Epithelial cell of prostate (primary cell): ENCODE data around the gene DOK5.

Experiments used
- DNase-seq: peaks from one replicate; pipeline ENCODE4 v3.0.0-alpha.2; 2011; ENCODE audit warnings: low read depth, low spot score
- H3K27ac ChIP-seq: fragments of 450-650 bp; 2 replicates; pipeline ENCODE4 v1.5.1; 2017; ENCODE audit warnings: mild to moderate bottlenecking

The DOK5 gene

GRCh38 chr20:54554006-54554405 is 78.6 kb downstream of the DOK5 start:
- H3K27ac ChIP-seq: no peak overlapping the region
- no peak for DNase-seq

GRCh38 chr20:54555150-54555549 is 79.8 kb downstream of the DOK5 start:
- DNase-seq: no peak
- H3K27ac ChIP-seq: no peak overlapping the region

- no peak for DNase-seq
- H3K27ac ChIP-seq: no peak overlapping the region
These were observed 81.0 kb downstream of the DOK5 start for GRCh38 chr20:54556406-54556805.

DNA sequence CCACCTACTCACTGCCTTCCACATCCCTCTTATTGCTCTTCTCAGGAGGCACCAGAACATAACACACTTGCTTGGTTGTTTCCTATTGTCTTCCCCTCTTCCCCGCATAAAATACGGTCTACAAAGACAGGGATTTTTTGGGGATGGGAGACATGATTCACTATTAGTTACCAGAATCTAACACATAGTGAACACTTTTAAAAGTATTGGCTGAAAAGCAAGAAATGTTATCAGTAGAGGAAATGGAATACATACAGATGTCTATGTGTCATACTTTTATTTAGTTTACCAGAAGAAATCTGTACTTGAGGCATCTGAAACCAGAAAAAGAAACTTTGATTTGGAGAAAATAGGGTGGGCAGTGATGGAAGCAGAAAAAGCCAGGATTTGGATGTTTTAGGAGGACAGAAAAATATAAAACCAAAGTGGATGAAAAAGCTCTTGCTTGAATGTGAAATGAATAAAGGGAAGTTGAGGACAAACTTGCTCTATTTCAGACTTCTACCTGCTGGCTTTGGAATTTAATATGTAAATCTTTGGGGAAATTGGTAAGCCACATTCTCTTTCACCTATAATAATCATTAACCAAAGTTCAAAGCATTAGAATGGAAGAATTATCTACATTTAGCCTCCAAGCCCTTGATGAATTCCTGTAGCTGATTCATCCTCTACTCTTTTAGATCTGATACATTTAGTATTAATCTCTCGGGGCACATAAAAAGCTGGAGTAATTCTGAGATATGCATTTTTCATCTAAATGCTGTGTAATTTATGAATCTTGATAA is 82.6 kb downstream of the DOK5 start:
- no peak overlapping the region for H3K27ac ChIP-seq
- DNase-seq: no peak

GRCh38 chr20:54559890-54560289 is 84.5 kb downstream of the DOK5 start:
- no peak for DNase-seq
- H3K27ac ChIP-seq: no peak overlapping the region

GRCh38 chr20:54560357-54560756 is 85.0 kb downstream of the DOK5 start:
- DNase-seq: no peak
- no peak overlapping the region for H3K27ac ChIP-seq

DNA sequence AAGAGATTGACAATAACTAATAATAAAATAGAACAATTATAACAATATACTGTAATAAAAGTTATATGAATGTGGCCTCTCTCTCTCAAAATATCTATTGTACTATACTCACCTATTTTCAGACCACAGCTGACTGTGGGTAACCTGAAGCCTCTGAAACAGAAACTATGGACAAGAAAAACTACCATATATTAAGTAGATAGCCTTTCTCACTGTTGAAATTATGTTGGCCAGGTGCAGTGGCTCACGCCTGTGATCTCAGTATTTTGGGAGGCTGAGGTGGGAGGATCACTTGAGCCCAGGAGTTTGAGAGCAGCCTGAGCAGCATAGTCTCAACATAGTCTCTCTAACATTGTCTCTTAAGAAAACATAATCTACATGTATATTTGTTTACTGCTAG is 89.9 kb downstream of the DOK5 start:
- no peak overlapping the region for H3K27ac ChIP-seq
- no peak for DNase-seq

- DNase-seq: no peak
- H3K27ac ChIP-seq: no peak overlapping the region
These were observed 90.8 kb downstream of the DOK5 start for GRCh38 chr20:54566031-54566688.

DNA sequence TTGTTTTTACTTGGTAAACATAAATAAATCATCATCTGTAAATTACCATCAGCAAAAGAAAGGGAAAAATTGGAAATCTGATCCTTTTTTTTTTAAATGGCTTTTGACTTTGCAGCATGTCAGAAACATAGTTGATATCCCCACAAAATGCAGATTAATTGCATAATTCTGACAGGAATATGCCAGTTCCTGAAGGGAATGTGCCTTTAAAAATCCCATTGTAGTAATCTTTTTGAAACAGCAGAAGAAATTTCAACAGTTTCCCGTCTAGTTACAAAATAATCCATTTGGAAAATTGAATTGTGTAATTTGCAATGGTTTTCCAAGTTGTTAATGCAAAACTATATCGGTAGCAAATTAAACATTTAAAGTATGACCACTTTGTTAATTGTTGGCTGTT is 95.2 kb downstream of the DOK5 start:
- no peak for DNase-seq

GRCh38 chr20:54572665-54573435 is 97.5 kb downstream of the DOK5 start:
- no peak for DNase-seq
- H3K27ac ChIP-seq: no peak overlapping the region

More for the DNA sequence above, 95.2 kb downstream of the DOK5 start:
- no peak overlapping the region for H3K27ac ChIP-seq

- no peak overlapping the region for H3K27ac ChIP-seq
- no peak for DNase-seq
These were observed 98.4 kb downstream of the DOK5 start for GRCh38 chr20:54573838-54574237.

DNA sequence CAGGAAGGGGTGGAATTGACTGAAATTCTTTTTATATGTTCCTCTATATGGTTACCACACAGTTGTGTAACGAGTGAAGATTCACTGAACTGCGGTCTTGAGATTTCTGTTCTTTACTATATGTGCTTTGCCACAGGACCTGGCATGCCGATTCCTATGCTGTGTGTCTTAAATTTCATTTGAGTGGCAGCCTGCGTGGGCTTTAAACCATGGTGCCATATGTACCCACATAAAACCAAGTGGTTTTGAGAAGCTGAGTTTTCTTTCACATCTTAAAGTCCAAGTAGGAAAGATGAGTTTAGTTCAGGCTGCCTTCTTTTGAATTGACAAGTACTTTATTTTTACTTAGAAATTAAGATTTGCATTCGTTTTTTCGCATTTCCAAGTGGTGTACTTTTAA is 101.1 kb downstream of the DOK5 start:
- no peak for DNase-seq
- no peak overlapping the region for H3K27ac ChIP-seq

GRCh38 chr20:54577637-54578036 is 102.2 kb downstream of the DOK5 start:
- DNase-seq: no peak
- H3K27ac ChIP-seq: no peak overlapping the region

- H3K27ac ChIP-seq: no peak overlapping the region
- DNase-seq: no peak
These were observed 109.8 kb downstream of the DOK5 start for GRCh38 chr20:54585217-54585616.

DNA sequence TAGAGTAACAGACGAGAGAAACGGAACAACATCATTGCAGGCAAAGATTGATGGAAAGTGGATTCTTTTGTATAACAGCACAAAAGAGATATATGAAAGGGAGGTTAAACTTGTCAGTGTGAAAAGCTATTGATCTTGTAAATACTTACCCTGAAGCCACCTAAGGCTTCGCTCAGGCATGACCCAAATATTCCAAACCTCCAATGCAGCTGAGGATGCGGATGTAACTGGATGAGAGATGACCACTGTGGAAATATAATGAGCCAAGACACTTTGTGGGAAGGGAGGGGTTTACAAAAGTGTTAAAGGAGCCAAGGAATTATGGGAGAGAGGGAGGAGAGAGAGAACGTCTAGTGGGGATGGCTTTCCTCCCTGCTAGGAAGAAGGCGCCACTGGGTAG is 112.0 kb downstream of the DOK5 start:
- no peak overlapping the region for H3K27ac ChIP-seq
- no peak for DNase-seq

GRCh38 chr20:54589402-54590030 is 114.1 kb downstream of the DOK5 start:
- H3K27ac ChIP-seq: no peak overlapping the region
- DNase-seq: no peak

DNA sequence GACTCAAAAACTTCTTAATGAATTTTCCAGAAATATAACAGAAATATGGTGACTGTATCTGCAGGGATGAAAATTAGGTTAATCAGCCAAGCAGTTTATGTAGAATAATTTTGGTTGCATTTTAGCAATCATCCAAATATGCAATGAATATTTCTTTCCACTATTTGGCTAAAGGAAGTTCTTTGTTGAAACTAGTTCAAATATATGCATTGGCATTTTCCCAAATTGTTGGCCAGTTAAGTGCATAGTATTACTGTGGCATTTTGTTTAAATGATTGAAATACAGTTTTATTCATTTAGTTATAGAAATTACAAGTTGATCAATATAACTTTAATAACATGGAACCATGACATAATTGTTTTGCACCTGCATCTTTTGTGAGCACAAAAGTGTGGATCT is 115.5 kb downstream of the DOK5 start:
- no peak overlapping the region for H3K27ac ChIP-seq
- DNase-seq: no peak

- DNase-seq: no peak
- H3K27ac ChIP-seq: no peak overlapping the region
These were observed 121.3 kb downstream of the DOK5 start for GRCh38 chr20:54596651-54597050.

DNA sequence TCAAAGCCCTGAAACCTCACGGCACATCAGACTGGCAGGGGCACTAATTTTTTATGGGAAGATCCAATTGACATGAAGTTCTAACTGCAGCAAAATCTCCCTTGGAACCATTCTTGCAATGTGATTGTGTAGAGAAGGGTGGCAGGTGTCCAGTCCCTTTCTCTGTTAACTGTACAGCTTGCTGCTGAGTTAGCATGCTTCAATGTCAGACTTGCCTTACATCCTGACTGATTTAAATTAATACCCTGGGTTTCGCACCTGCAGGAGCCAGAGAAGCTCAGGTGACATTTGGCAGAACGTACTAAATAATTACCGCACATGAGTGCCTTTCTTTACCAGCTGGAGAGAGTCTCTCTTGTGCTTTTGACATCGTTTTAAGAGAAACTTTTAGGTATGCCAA is 123.0 kb downstream of the DOK5 start:
- DNase-seq: no peak
- H3K27ac ChIP-seq: no peak overlapping the region

DNA sequence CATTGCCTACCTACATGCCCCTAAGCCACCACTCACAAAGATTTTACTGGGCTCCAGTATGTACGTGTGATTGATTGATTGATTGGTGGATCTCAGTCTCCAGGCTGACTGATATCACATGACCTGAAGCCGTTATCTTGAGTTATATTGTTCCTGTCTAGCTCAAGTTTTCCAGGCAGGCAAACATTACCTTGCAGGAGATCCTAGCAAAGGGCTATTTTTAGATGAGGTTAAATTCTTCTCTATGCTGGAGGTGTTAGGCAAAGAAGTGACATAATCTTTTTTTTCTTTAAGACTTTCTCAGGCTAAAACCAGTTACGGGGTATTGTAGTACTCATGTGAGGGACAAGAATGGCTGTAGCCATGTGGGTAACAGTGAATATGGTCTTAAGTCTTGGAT is 125.2 kb downstream of the DOK5 start:
- no peak overlapping the region for H3K27ac ChIP-seq
- no peak for DNase-seq
